WERI-Rb-1 (cell line): ENCODE results near the gene CXorf66.

Experiments used
- DNase-seq: peaks from one replicate; pipeline ENCODE4 v3.0.0-alpha.2; 2020
- H3K27ac ChIP-seq: fragments of 250-450 bp; sonication (Bioruptor Pico); 2 replicates; pipeline ENCODE4 v1.5.1; 2020; ENCODE audit warnings: mild to moderate bottlenecking, moderate library complexity
- H3K27me3 ChIP-seq: fragments of 250-450 bp; sonication (Bioruptor Pico); 2 replicates; pipeline ENCODE4 v1.5.1; 2021; ENCODE audit warnings: mild to moderate bottlenecking, low read depth, moderate library complexity; ENCODE audit not compliant: insufficient read depth, severe bottlenecking
- H3K36me3 ChIP-seq: fragments of 250-450 bp; sonication (Bioruptor Pico); 2 replicates; pipeline ENCODE4 v1.5.1; 2020; ENCODE audit warnings: mild to moderate bottlenecking, moderate library complexity
- H3K4me3 ChIP-seq: 2 replicates; pipeline ENCODE4 v1.5.1; 2011; ENCODE audit warnings: low read depth, mild to moderate bottlenecking, control low read depth, low read length
- H3K9me3 ChIP-seq: fragments of 250-450 bp; sonication (Bioruptor Pico); 2 replicates; pipeline ENCODE4 v1.5.1; 2021; ENCODE audit warnings: mild to moderate bottlenecking, moderate library complexity; ENCODE audit not compliant: severe bottlenecking
- CTCF ChIP-seq: IDR thresholded peaks from 2 replicates; pipeline ENCODE4 v1.5.1; 2011; ENCODE audit warnings: low read depth, mild to moderate bottlenecking, control low read depth, inconsistent platforms, low read length

CXorf66 gene

DNA sequence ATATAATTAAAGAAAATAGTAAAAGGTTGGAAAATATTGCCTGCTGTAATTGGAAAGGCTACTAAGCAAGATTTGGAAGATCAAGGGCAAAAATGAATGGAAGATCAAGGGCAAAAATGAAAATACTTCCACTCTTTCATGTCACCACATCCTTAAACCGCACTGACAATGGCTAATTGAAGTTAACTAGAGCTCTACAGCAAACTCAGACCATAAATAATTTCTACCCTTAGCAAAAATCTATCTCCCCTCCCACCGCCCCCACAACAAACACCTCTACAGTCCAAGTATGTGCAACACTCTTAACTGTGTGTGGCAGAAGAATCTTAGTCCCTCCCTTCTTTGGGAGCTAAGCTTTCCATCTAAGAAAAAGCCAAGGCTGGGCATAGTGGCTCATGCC lies 59.6 kb downstream of the CXorf66 start:
- H3K27me3 ChIP-seq, result peaks cover 3% of the 10 kb centered on the region
- no peaks in the 10 kb centered on the region for H3K9me3 ChIP-seq
- no peak overlapping the region for H3K27ac ChIP-seq
- H3K4me3 ChIP-seq, result no peak overlapping the region
- no peak for TF ChIP-seq CTCF
- no peak for DNase-seq
- H3K36me3 ChIP-seq, result no peaks in the 10 kb centered on the region
